Measurements from ENCODE around the gene MEGF6.

The MEGF6 gene

DNA sequence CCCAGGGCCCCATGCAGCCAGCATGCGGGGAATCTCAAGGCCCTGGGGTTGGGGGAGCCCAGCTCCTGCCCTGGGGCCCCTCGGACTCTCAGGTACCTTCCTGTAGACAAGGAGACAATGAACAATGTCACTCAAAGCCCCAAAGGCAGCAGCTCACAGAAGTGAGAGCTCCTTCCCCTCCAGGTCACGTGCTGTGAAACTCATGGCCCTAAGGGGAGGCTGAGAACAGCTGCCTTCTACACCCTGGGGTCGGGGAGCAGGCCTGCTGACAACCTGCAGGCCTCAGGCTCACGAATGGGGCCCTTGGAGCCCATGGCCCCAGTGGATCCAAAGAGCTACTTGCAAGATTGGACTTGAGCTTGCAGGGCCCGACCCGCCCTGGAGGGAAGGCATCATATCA, 3.2 kb downstream of the MEGF6 start:
- DNase-seq: no peak

DNA sequence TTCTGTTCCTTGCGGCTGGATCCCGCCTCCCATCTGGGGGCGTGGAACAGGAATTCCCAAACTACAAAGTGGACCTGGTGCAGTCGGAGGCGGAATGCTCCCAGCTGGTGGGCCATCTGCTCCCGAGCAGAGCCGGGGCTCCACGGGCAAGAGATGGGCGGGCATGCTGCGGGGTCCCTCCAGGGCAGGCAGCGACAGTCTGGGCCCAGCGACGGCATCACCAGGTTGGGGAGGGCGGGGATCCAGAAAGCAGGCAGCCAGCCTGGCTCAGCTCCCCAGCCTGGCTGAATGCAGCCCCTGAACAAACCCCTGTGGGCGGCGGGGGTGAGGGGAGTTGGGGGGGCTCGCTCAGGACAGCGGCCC, 3.6 kb downstream of the MEGF6 start:
- DNase-seq: no peak

DNA sequence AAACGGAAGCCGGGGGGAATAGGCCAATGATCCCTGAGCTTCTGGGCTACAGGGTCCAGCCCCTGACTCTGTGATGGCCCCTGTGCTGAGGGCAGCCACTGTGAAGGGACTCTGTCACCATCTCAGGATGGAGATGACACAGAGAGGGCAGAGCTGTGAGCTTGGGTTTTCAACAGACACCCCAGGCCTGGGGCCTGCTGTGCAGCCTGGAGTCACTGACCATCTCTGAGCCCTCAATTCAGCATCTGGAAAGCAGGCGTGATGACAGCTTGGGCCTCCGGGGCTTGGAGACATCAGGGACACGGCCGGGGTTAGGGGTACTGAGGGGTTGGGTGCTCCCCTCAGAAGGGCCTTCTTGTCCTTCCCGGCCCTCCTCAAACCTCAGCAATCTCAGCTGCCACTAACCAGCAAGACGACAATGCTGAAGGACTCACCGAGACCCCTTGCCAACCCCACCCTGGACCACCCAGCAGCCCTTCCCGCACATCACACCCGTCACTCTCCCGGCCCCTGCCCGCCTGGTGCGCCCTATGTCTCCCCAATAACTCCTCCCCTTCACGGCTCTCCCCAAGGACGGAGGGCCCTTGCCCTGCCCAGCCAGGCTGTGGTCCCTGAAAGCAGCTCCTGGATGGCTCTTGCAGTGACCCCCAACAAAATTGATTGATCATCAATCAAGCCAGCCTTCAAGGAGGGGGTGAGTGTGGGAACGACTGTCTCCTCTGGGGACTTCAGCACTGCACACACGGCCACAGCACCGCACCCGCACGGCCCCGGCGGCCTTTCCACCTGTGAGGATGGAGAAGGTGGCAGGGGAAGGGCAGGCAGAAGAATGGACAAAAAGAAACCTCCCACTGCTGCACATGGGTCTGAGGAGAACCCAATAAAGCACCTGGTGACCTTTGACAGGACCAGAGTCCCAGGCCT, 4.3 kb downstream of the MEGF6 start:
- no peak for DNase-seq

DNA sequence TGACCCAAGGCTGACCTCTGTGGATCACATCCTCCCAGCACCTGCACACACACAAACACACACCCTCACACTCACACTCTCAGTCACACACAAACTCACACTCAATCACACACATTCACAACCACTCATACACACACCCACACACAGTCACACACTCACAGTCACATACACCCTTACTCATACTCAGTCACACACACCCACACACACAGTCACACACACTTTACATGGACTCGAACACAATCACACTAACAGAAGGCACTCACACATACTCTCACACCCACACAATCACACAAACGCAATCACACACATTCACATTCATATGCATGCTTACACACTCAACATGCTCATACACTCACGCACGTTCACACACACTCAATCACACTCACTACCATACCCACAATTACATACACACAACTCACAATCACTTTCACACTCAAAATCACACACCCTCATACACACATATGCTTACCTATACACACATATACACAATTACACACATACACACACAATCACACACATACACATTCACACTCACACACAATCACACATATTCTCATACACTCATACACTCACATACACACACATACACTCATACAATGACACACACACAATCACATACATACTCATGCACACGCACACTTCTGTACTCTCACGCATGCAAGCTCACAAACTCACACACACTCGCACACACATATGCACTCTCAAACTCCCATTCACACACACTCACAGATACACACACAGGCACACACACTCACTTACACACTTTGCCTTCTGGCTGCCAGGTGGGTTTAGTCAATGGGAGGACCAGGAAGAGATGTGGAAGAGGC, 6.1 kb downstream of the MEGF6 start:
- no peak for DNase-seq

DNA sequence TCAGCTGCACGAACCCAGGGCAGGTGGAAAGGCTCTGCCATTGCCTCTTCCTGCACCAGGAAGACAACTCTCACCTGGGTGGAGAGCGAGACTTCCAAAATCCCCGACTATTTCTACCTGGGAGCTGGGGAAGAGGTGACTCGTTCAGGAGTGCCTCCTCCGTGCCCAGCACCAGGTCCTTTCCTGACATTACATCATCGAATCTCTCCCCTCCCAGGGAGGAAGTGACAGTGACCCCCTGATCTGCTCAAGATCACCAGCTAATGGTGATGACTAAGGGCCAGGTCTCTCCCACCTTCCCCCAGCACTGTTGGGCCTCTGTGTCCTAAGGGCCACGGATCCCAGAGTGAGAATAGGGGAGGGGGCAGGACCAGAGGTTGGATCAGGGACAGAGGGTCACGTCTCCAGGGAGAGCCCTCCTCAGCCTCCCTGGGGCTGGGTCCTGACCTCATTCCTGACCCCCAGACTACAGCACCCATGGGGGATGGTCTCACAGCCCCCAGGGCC, 6.8 kb downstream of the MEGF6 start:
- no peak for DNase-seq

DNA sequence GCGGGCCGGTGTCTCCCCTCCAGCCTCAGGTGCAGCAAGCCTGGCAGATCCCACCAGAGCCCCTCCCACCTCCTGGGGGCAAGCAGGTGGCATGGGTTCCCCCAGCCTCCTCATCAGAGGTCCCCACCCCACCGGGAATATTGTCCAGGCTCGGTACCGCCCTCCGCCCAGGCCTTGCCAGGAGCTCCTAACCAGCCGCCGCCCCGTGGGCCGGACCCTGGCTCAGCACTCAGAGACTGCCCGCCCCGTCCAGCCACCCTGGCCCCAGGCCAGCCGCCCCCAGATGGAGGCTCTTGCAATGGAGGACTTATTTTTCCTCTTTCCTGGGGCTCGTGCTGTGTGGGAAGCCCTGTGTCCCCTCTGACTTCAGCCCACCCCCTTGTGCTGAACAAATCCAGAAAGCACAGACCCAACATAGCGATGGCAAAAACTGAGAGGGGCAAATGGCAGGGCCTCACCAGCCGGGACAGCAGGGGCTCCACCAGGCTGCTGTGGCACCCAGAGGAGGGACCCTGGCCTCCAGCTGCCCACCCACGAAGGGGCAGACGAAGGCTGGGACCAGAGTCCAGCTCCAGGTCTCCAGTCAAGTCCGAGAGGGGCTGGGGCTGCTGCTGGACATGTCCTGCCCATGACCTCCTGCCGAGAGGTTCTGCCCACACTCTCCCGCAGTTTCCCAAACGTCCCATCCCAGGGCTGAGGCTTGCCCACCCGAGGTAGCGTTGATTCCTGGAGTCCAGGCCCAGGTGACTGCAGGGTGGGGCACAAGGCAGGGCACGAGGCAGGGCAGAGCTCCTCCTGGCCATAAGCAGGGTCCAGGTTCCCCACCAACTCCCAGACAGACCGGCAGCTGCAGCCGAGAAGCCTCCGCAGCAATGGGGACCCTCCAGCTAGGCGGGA, 7.5 kb downstream of the MEGF6 start:
- no peak for DNase-seq

DNA sequence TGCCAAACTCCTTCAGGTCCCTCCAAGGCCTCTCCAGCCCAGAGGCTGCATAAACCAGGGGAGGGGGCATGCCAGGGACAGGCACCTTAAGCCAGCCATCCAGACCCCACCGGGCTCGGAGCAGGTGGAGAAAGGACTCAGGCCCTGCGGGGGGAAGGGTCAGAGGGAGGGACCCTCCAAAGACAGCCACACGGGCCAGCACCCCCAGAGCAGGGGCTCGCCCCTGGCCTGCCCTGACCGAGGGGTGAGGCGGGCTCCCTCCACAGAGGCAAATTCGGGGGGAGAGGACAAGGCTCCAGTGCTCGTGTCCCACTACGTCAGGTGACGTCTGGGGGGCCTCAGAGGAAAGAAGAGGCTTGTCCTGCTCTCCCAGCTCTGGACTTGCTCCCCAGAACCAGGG, 8.2 kb downstream of the MEGF6 start:
- DNase-seq: no peak

DNA sequence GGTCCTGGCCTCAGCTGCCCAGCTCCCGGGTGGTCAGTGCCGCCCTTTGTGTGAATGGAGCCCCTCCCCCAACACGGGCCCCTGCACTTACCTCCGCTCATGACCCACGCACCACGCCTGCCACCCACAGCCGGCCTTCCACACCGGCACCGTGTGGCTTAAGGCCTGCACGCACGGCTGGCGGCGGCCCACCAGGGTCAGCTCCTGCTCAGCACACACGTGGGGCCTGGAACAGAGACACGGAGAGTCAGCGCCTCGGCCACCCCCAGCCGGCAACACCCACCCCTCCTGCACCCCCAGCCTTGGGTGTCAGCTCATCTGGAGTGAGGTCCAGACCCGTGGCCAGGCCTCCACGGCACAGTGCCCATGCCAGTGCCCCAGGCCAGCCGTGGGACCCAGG, 8.9 kb downstream of the MEGF6 start:
- no peak for DNase-seq

DNA sequence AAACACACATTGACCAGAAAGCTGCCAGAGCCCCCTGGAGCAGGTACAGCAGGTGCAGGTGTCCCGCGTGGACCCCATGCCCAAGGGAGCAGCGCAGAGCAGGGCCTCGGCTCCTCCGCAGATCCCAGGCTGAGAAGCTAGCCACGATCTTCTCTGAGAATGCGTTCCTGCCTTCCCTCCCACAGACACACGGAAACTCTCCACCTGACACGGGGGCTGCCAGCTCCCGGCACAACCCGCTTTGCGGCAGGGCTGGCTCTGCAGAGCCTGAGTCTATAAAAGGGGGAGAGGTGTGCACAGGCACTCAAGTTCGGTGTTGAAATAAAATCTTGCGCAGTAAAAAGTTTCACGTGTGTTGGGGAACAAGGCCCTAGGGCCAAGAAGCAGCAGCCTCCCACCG, 9.6 kb downstream of the MEGF6 start:
- DNase-seq: no peak

DNA sequence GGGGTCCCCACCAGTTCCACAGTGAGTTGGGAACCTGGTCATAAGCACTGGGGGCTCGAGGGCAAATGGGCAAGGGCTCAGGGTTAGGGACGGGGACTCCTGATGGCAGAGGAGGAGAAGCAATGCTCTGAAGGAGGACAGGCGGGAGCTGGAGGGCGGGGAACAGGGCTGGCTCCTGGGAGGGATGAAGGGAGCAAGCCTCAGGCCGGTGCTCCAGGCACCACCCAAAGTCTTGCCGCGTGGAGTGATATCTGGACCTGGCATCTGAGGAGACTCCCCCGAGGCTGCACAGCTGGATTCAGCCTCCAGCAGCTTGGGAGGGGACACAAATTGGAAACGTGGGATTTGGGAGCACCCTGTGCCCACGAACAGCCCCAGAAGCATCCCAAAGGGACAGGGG, 11.0 kb downstream of the MEGF6 start:
- no peak for DNase-seq

DNA sequence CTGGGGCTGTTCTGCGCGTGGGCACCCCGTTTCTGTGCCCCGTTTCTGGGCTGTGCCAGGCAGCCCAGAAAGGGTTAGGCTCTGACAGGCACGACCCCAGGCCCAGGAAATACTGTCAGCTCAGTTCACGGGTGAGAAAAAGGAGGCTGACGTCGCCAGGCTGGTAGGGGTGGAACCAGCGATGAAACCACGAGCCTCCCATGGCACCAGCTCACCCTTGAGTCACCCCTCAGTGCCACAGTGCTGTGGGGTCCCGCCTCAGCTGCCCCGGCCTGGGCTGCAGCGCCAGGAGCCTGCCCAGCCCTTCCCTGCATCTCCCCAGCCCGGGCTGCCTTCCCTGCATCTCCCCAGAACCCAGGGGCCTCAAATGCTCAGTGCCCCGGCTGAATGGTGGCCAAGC, 11.5 kb downstream of the MEGF6 start:
- no peak for DNase-seq

DNA sequence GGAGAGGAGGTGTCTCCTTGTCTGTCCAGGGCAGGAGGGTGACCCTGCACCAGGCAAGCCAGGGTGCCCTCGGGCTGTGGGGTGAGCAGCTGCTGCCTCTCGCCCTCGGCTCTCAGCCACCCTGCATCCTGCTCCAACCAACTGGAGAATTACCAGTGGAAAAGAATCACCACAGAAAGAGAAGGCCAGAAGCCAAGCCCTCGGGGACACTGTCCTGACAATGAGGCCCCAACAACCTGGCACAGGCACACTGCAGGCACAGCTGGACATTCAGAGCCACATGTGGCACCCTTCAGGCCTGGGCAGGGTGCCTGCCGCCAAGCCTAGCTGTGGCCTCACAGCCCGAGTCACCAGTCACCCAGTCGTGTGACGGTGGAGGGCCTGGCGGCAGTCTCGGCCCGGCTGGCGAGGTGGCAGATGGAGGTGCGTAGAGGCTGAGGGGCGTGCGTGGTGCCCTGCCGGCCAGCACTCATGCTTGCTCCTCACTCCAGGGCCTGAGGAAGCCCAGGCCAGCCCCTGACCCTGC, 12.0 kb downstream of the MEGF6 start:
- DNase-seq: no peak

DNA sequence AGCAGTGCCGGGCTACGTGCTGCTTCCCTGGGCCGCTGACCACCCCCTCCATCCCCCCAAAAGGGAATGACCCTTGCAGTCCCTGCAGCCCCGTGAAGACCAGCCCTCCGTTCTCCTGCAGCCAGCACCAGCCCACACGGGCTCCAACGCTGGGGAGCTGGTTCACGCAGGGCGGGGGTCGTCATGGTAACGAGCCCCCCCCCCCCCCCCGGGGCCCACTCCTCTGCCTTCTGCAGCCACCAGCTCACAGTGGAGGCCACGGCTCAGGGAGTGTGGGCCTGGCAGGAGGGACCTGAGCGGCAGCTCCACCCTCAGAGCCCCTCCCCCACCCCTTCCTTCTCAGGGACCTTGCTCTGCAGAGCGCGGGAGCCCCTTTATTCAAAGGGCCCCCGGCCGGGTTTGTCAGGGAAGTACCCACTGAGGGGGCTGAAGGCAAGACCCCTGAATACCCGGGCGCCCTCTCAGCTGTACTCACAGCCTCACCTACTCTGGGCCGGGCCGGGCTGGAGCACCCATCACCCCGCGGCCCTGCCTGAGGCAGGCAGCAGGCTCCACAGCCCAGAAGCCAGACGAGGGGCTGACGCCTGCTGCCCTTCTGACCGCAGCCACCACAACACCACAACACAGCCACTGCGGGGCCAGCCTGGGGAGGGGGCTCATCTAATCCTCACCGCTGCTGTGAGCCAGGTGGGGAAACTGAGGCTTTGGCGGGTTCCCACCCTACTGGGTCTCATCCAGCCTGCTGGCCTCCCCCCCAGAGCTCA, 12.6 kb downstream of the MEGF6 start:
- DNase-seq: no peak

DNA sequence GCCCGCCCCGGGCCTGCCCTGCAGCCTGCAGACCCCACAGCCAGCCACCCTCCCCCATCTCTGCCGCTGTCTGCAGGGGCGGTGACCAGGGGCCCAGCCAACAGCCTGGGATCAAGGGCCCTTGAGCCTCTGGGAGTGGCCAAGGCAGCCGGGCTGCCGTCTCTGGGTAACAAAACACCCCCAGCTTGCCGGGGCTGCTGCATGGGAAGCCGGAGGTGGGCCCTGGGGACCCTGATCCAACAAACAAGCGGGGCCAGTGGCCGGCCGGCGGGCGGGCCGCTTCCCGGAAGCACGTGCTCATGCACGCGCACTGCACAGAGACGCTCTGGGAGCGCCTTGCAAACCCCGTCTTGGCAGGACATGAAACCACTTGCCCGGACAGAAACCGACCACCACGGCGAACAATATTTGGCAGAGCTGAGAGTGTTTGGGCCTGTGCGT, 13.2 kb downstream of the MEGF6 start:
- DNase-seq: no peak

DNA sequence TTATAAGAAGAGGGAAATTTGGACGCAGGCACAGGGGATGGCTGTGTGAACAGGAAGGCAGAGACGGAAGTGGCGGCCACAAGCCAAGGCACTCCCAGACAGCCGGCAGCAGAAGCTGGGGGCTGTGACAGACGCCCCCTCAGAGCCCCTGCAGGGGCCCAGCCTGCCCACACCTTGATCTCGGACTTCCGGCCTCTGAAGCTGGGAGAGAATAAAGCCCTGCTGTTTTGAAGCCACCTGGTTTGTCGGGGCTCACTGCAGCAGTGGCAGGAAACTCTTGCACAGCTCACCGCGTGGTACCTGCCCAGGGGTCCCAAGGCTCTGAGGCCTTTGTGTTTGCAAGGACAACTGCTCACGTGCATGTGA, 13.7 kb downstream of the MEGF6 start:
- no peak for DNase-seq

DNA sequence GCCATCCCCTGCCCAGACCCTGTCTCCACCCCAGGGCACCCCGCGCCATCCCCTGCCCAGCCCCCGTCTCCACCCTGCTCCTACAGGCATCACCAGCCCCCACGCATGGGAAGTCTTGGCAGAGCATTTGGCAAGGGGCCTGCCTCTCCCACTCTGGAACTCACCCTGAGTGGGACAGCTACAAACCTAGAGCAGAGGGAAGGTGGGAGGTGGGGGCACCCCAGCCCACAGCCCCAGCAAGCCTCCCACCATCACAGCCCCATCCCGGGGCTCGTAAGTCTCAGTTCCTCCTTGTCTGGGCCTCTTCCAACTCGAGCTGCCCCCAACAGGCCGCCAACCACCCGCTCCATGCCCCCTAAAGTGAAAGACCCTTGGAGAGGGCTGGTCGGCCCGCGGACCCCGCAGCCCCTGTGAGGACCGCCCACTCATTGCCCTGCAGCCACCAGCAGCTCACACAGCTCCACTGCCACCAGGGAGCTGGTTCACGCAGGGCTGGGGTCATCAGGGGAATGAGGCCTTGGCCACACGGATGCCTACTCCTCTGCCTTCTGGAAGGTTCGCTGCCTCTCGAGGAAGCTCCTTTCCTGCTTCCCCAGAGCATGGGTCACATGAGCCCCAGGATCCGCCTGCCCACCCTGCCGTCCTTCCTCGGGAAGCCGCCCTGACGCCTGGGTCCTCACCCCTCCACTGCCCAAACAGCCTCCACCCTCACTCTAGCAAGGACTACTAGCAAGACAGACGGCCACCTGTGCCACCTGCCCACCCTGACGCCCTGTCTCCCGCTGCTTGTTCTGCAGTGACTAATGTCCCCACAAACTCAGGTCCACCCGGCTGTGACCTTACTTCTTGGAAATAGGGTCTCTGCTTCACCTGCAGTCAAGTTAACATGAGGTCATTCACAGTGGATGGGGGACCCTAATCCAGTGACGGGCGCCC, 14.4 kb downstream of the MEGF6 start:
- DNase-seq: no peak

DNA sequence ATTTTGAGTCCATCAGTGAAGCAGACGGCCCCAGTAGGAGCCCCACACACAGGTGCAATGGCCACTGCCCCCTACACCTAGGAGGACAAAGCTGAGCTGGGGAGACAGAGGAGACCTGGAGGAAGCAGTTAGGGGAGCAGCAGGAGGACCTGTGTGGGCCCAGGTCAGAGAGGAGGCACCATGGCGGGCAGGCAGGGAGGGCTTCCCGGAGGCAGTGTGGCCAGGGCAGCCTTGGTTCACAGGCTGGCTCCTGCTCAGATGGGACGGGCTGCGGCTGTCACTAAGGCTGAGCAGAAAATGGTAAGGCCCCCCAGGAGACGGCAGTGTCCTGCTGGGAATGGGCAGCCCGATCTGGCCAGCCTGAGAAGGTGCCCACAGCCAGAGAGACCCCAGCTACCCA, 15.4 kb downstream of the MEGF6 start:
- DNase-seq: no peak

DNA sequence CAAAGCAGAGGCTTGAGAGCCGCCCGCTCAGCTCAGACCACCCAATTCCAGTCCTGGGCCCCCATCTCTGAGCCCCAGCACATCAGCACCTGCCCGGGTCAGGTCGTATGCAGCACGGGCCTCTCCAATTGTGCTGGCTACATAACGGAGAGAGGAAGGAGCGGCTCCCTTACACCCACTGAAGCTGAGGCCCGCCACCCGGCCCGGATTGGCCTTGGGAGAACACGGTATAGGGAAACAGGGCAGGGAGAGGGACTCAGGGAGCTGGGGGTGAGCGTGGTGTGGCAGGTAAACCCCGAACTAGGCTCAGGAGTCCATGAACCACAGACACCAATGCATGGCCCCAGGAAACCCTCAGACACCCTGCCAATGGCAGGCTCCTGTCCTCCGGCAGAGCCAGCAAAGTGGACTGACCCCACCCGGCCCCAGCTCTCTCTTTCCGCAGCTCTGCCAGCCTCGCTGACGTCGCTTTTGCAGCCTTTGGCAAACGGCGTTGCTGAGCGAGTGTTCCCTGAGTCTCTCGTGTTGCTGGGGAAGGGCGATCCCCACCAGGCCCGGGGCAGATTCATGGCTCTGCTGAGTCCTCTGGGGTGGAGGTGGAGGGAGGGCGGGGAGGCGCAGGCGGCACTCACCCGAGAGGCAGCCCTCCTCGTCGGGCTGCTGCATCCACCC, 16.5 kb downstream of the MEGF6 start:
- DNase-seq: no peak

DNA sequence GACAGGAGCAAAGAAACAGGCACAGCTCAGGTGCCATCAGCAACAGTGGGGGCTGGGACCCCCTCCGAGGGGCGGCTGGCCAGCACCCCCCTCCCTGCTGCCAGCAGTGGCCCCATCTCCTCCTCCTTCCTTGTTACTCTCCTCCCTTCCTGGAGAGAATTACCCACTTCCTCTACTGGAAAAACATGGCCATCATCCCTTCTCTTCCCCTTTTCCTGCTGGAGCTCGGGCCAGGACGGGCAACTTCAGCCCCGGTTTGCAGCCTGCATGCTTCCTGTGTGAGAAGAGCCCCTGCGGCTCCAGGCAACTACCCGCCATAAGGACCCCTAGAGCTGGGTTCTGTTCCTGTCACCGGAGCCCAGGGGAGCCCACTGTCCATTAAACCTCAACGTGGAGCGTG, 17.6 kb downstream of the MEGF6 start:
- DNase-seq: no peak

DNA sequence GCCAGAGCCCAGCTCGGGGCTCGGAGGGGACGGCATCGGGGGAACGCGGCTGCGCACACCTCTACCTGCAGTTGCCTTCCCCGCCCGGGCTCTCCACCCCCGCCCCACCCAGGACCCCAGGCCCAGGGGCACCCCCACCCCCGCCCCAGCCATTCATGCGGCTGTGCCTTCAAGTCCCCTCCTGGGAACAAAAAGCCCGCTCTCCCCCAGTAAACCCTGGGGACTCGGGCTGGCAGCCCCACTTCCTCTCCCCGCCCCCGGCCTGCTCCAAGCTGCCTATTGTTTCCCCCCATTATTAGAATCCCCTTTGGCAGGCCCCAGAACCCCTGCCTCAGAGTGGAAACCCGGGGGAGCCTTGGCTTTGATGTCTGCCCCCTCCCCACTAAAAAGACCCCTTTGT, 18.0 kb downstream of the MEGF6 start:
- DNase-seq: no peak
